Breast epithelium (tissue), 4 donors: ENCODE data around the gene ZNF503. TPM values are rescaled to one million over a fixed set of nuclear protein-coding genes. Genes with fewer than 3 reads are reported as not detected.
A peak's percentile ranks its signal among the peaks of the same experiment; 100 is the strongest.
"Not testable (repeated sequence)": the region's sequence is repeated elsewhere in the genome, so short reads cannot be mapped to it uniquely, and the experiment has no call there.

ENCODE experiments used
- DNase-seq, 2 donors: peaks; one replicate each; pipeline ENCODE4 v3.0.0-alpha.2; 2019; ENCODE audit warnings: low spot score in 2 of 2
- H3K27ac ChIP-seq, 2 donors: fragments of 200-600 bp; sonication (generic) in 1 of 2; one replicate each; pipeline ENCODE4 v1.5.1; 2016 to 2019; ENCODE audit warnings: mild to moderate bottlenecking in 1 of 2
- H3K27me3 ChIP-seq, 2 donors: fragments of 200-600 bp; sonication (generic) in 1 of 2; one replicate each; pipeline versions ENCODE4 v1.5.1 to v1.6.0; 2017 to 2019; ENCODE audit warnings: control low read depth in 1 of 2, mild to moderate bottlenecking in 1 of 2
- H3K36me3 ChIP-seq: fragments of 200-600 bp; one replicate; pipeline ENCODE4 v1.5.1; 2019
- H3K4me1 ChIP-seq, 2 donors: fragments of 200-600 bp; sonication (generic); one replicate each; pipeline ENCODE4 v1.5.1; 2016 to 2019; ENCODE audit warnings: control low read depth in 1 of 2
- H3K4me3 ChIP-seq, 3 donors: fragments of 200-600 bp; sonication (generic); 1 replicate in 2 of 3; 2 replicates in 1 of 3; pipeline ENCODE4 v1.5.1; 2016 to 2019; ENCODE audit warnings: mild to moderate bottlenecking in 3 of 3, moderate library complexity in 2 of 3
- H3K9me3 ChIP-seq, 2 donors: fragments of 200-600 bp; sonication (generic) in 1 of 2; one replicate each; pipeline ENCODE4 v1.5.1; 2016 to 2019; ENCODE audit warnings: control low read depth in 1 of 2
- CTCF ChIP-seq, 3 donors: fragments of 450-650 bp; IDR thresholded peaks; one replicate each; pipeline ENCODE4 v1.5.1; 2016 to 2017; ENCODE audit warnings: antibody characterized with exemption in 3 of 3, mild to moderate bottlenecking in 3 of 3, moderate library complexity in 3 of 3
- POLR2A ChIP-seq: fragments of 450-650 bp; IDR thresholded peaks from one replicate; pipeline ENCODE4 v1.6.1; 2016; ENCODE audit warnings: antibody characterized with exemption, mild to moderate bottlenecking, moderate library complexity
- POLR2AphosphoS5 ChIP-seq, 3 donors: sonication (generic); formaldehyde crosslinking; IDR thresholded peaks; one replicate each; pipeline ENCODE4 v1.6.1; 2017; ENCODE audit warnings: antibody characterized with exemption in 3 of 3
- intact Hi-C: fragments of 100-400 bp; cut with DNase I; formaldehyde crosslinking; loops from one replicate; pipeline ENCODE4 v1.15.1; 2023; ENCODE audit warnings: low total_unique reads
- total RNA-seq, 3 donors: library from RNA; depleted of rRNA; stranded (reverse); fragments of >200 nt; gene quantifications; one replicate each; pipeline ENCODE4 v1.1.0, GENCODE V29; 2016

Gene ZNF503
- total RNA-seq, 3 donors from 2014 or later, result 3.6 to 10.9 (median 7.6) TPM

GRCh38 chr10:75367021-75367487, 34.5 kb downstream of the ZNF503 start:
- H3K9me3 ChIP-seq, result no peaks in the 10 kb centered on the region
- DNase-seq, result no peak
- intact Hi-C loops, result no loop called here

GRCh38 chr10:75363431-75363830, 38.1 kb downstream of the ZNF503 start:
- Histone ChIP-seq H3K27me3 (no peaks in the 10 kb centered on the region), H3K4me1 (no peaks in the 10 kb centered on the region), H3K9me3 (no peaks in the 10 kb centered on the region), H3K4me3 (no peak overlapping the region), H3K27ac (no peak overlapping the region), H3K36me3 (no peaks in the 10 kb centered on the region)
- TF ChIP-seq POLR2AphosphoS5 (IDR thresholded peaks at IDR 0.05) (no peak), CTCF (IDR thresholded peaks at IDR 0.05) (no peak), POLR2A (no peak)
- no peak for DNase-seq
- intact Hi-C loops, result no loop called here

More at GRCh38 chr10:75367021-75367487, 34.5 kb downstream of the ZNF503 start:
- Histone ChIP-seq H3K36me3 (no peaks in the 10 kb centered on the region), H3K27ac (no peak overlapping the region), H3K4me3 (no peak overlapping the region), H3K4me1 (no peaks in the 10 kb centered on the region), H3K27me3 (no peaks in the 10 kb centered on the region)
- TF ChIP-seq CTCF (IDR thresholded peaks at IDR 0.05) (no peak), POLR2AphosphoS5 (IDR thresholded peaks at IDR 0.05) (no peak), POLR2A (no peak)

- H3K4me1 ChIP-seq, DNase-seq, H3K36me3 ChIP-seq, intact Hi-C loops, H3K4me3 ChIP-seq, H3K27ac ChIP-seq, H3K9me3 ChIP-seq, H3K27me3 ChIP-seq: not testable (repeated sequence)
Measured at GRCh38 chr10:75359876-75360275, 41.7 kb downstream of the ZNF503 start.

- TF ChIP-seq CTCF (IDR thresholded peaks at IDR 0.05), result no peak
- TF ChIP-seq POLR2AphosphoS5 (IDR thresholded peaks at IDR 0.05), result no peak
- no peak for TF ChIP-seq POLR2A
- Histone ChIP-seq H3K27ac (no peak overlapping the region), H3K4me1 (no peaks in the 10 kb centered on the region), H3K36me3 (no peaks in the 10 kb centered on the region), H3K9me3 (peaks cover 6 to 9% of the 10 kb centered on the region in 2 donors), H3K27me3 (no peaks in the 10 kb centered on the region), H3K4me3 (no peak overlapping the region)
- intact Hi-C loops, result no loop called here
- peak in 1 of 2 donors; percentile 24 for DNase-seq
Measured at GRCh38 chr10:75358835-75359421, 42.6 kb downstream of the ZNF503 start.

- TF ChIP-seq POLR2AphosphoS5 (IDR thresholded peaks at IDR 0.05), result no peak
- no peak for TF ChIP-seq CTCF (IDR thresholded peaks at IDR 0.05)
- TF ChIP-seq POLR2A, result no peak
- no peak for DNase-seq
- Histone ChIP-seq H3K27ac (no peak overlapping the region), H3K4me1 (no peaks in the 10 kb centered on the region), H3K4me3 (no peak overlapping the region), H3K27me3 (no peaks in the 10 kb centered on the region), H3K36me3 (no peaks in the 10 kb centered on the region), H3K9me3 (peaks cover 6 to 9% of the 10 kb centered on the region in 2 donors)
- intact Hi-C loops, result no loop called here
Measured at GRCh38 chr10:75358132-75358531, 43.4 kb downstream of the ZNF503 start.
